CD8-positive, alpha-beta memory T cell (primary cell): ENCODE data around the gene OBSL1. TPM values are rescaled to one million over a fixed set of nuclear protein-coding genes. Genes with fewer than 3 reads are reported as not detected.

ENCODE experiments used
- CTCF ChIA-PET: fragments of 350-600 bp; sonication (Branson Sonifier 250); formaldehyde crosslinking; loops from one replicate; lab custom pipeline; 2021; ENCODE audit warnings: antibody characterized with exemption; lab: Charles Lee
- POLR2A ChIA-PET: fragments of 350-600 bp; sonication (Branson Sonifier 250); formaldehyde crosslinking; loops from one replicate; lab custom pipeline; 2021; ENCODE audit warnings: antibody characterized with exemption; lab: Charles Lee
- DNase-seq, 5 donors: peaks; one replicate each; pipeline versions ENCODE4 v3.0.0 to v3.0.0-alpha.2; 2020 to 2022; ENCODE audit warnings: mixed read lengths in 1 of 5
- H3K27ac ChIP-seq: one replicate; pipeline ENCODE4 v1.7.0; 2013; ENCODE audit warnings: low read depth, mild to moderate bottlenecking, low read length, moderate library complexity
- H3K27me3 ChIP-seq: 2 replicates; pipeline ENCODE4 v1.7.0; 2013; ENCODE audit warnings: low read length, mild to moderate bottlenecking; ENCODE audit not compliant: insufficient read depth, poor library complexity, severe bottlenecking
- H3K36me3 ChIP-seq: 2 replicates; pipeline ENCODE4 v1.7.0; 2013; ENCODE audit warnings: mild to moderate bottlenecking, low read length, moderate library complexity; ENCODE audit not compliant: insufficient read depth
- H3K4me1 ChIP-seq: 2 replicates; pipeline ENCODE4 v1.7.0; 2013; ENCODE audit warnings: mild to moderate bottlenecking, low read length, moderate library complexity; ENCODE audit not compliant: insufficient read depth
- H3K4me3 ChIP-seq: 2 replicates; pipeline ENCODE4 v1.7.0; 2013; ENCODE audit warnings: mild to moderate bottlenecking, low read length
- H3K9me3 ChIP-seq: 2 replicates; pipeline ENCODE4 v1.7.0; 2013; ENCODE audit warnings: mild to moderate bottlenecking, low read length
- H3K27ac Mint-ChIP-seq, 8 donors: one replicate each; pipeline ENCODE4 v1.8.0; 2020 to 2021; ENCODE audit warnings: mixed read lengths in 8 of 8, mild to moderate bottlenecking in 6 of 8, inconsistent platforms in 3 of 8, moderate library complexity in 3 of 8
- H3K27me3 Mint-ChIP-seq, 2 donors: one replicate each; pipeline ENCODE4 v1.8.0; 2020 to 2021; ENCODE audit warnings: mixed read lengths in 2 of 2, mild to moderate bottlenecking in 1 of 2, moderate library complexity in 1 of 2
- H3K36me3 Mint-ChIP-seq, 3 donors: one replicate each; pipeline ENCODE4 v1.8.0; 2020 to 2021; ENCODE audit warnings: mixed read lengths in 3 of 3, inconsistent platforms in 1 of 3, mild to moderate bottlenecking in 1 of 3
- H3K4me1 Mint-ChIP-seq, 3 donors: one replicate each; pipeline ENCODE4 v1.8.0; 2020 to 2021; ENCODE audit warnings: mixed read lengths in 3 of 3, inconsistent platforms in 1 of 3, mild to moderate bottlenecking in 1 of 3
- H3K4me3 Mint-ChIP-seq, 7 donors: one replicate each; pipeline ENCODE4 v1.8.0; 2020 to 2021; ENCODE audit warnings: mixed read lengths in 7 of 7, mild to moderate bottlenecking in 6 of 7, moderate library complexity in 4 of 7, inconsistent platforms in 2 of 7
- H3K9me3 Mint-ChIP-seq, 5 donors: one replicate each; pipeline ENCODE4 v1.8.0; 2020 to 2022; ENCODE audit warnings: mixed read lengths in 5 of 5, mild to moderate bottlenecking in 3 of 5, moderate library complexity in 2 of 5, inconsistent platforms in 1 of 5
- polyA plus RNA-seq: library from polyadenylated mRNA; unstranded; fragments of 300-500 nt; fragmentation: Illumina TruSeq; gene quantifications from one replicate; pipeline ENCODE4 v1.2.3, GENCODE V29; 2021
- total RNA-seq, 2 experiments: library from RNA; stranded (reverse); gene quantifications; one replicate each; pipeline ENCODE4 v1.2.3, GENCODE V29; 2021

The OBSL1 gene
- total and polyA plus RNA-seq, 3 experiments from 2014 or later = 0.48 to 0.69 TPM; not detected in 1

DNA sequence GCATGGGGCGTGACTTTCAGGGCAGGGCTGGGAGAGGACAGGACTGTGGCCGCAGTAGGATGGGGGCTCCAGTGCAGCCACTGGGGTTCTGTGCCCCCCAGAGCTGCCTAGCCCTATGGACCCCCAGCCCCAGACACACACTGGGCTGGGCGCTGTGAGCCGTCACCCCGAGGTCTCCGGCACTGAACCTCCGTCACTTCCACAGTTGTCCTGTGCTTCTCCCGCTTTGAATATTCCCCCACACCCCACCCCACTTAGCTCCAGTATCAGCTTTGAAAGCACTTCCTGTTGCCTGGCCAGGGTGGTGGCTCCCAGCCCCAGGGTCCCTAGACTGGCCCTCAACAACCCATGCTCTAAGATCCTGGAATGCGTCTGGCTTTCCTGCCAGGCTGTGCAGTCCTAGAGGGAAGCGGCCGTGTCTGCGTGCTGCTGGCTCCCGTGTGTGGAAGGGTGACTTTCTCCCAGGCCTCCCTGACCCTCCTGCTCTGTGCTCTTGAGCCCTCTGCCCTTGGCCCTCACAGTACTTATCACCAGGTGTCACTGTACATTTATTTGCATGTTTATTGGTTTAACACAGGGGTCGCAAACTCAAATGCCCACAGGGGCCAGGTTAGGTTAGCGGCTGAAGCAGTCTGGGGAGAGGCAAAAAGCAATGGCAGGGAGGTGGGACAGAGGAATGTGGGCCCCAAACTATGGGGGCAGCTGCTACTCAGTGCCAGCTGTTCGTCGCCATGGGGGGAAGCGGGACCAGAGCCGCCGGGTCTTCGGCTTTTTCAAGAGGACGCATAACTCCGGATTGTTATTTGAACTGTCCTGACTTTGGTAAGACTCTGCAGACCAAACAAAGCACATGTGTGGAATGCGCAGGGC lies 9.9 kb downstream of the OBSL1 start:
- Mint-ChIP-seq H3K27me3 (peaks cover 14 to 56% of the 10 kb centered on the region in 2 donors), H3K27ac (no peak overlapping the region), H3K4me1 (no peaks in the 10 kb centered on the region), H3K36me3 (no peaks in the 10 kb centered on the region), H3K4me3 (no peak overlapping the region), H3K9me3 (peaks cover 0 to 2% (median 0%) of the 10 kb centered on the region in 5 donors)
- Histone ChIP-seq H3K4me1 (no peaks in the 10 kb centered on the region), H3K36me3 (no peaks in the 10 kb centered on the region), H3K4me3 (no peak overlapping the region), H3K9me3 (no peaks in the 10 kb centered on the region), H3K27me3 (no peaks in the 10 kb centered on the region), H3K27ac (no peak overlapping the region)
- CTCF ChIA-PET = interaction anchor here (0.9 to 3.9 kb wide), 7 partner anchors 9 to 81 kb away, joined by 3 to 13 read pairs (median 12); partner anchors contain the start of genes CHPF, OBSL1 and TMEM198
- DNase-seq = peak in 1 of 5 donors; percentile 40
- POLR2A ChIA-PET = no interaction called here

GRCh38 chr2:219560893-219561178 lies 10.5 kb downstream of the OBSL1 start:
- Histone ChIP-seq H3K4me1 (no peaks in the 10 kb centered on the region), H3K27ac (no peak overlapping the region), H3K27me3 (no peaks in the 10 kb centered on the region), H3K4me3 (no peak overlapping the region), H3K36me3 (no peaks in the 10 kb centered on the region), H3K9me3 (no peaks in the 10 kb centered on the region)
- Mint-ChIP-seq H3K4me1 (no peaks in the 10 kb centered on the region), H3K4me3 (no peak overlapping the region), H3K9me3 (peaks cover 0 to 2% (median 0%) of the 10 kb centered on the region in 5 donors), H3K27me3 (peaks cover 13 to 54% of the 10 kb centered on the region in 2 donors), H3K36me3 (no peaks in the 10 kb centered on the region), H3K27ac (no peak overlapping the region)
- DNase-seq = no peak
- ChIA-PET POLR2A (no interaction called here), CTCF (interaction anchor here (0.5 to 3.9 kb wide), 13 partner anchors 10 to 203 kb away, joined by 3 to 13 read pairs (median 6); partner anchors contain the start of genes CHPF, OBSL1, STK11IP and TMEM198)

DNA sequence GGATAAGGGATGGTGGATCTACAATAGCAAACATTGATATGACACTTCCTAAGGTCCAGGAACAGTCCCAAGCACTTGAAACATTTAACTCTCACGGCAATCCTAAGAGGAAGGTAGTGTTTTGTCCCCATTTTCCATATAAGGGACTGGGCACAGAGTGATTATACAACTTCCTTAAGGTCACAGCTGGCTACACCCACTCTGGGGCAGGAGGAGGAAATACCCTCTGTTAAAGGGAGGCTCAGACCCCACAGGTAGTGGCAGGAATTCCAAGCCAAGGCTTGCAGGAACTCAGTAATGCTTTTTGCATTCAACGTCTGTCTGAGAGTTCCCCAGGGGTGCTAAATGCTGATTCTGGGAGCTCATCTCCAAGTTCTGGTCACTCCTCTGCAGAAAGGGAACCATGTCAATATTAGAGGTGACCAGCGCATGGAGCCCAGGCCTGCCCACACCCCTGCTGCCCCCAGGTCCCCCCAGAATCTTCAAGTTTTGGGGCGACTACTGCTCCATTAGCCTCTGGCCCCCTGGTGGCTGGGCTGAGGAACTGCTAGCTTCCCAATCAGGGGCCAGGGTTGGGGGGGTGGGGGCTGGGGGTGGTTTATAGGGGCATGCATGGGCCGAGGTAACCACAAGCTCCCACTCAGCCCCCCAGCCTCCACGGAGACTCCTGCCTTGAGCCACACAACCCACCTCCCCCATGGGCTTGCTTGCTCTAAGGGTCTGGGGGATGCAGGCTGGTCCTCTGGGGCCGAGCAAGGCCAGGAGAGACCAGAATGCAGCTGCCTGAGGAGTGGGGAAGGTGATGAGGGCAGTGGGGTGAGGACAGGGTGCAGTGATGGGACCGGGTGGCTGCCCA lies 11.1 kb downstream of the OBSL1 start:
- H3K9me3 Mint-ChIP-seq = peaks cover 0 to 2% (median 0%) of the 10 kb centered on the region in 5 donors
- H3K4me1 Mint-ChIP-seq = no peaks in the 10 kb centered on the region
- Histone ChIP-seq H3K36me3 (no peaks in the 10 kb centered on the region), H3K27ac (no peak overlapping the region), H3K27me3 (no peaks in the 10 kb centered on the region), H3K9me3 (no peaks in the 10 kb centered on the region), H3K4me3 (no peak overlapping the region), H3K4me1 (no peaks in the 10 kb centered on the region)
- no peak overlapping the region for H3K27ac Mint-ChIP-seq
- peak in 3 of 5 donors; percentile 12 to 46 (median 30) for DNase-seq
- ChIA-PET CTCF (interaction anchor here (0.5 to 3.9 kb wide), 15 partner anchors 9 to 202 kb away, joined by 3 to 13 read pairs (median 5); partner anchors contain the start of genes CHPF, OBSL1, STK11IP and TMEM198), POLR2A (no interaction called here)
- peaks cover 12 to 54% of the 10 kb centered on the region in 2 donors for H3K27me3 Mint-ChIP-seq
- no peaks in the 10 kb centered on the region for H3K36me3 Mint-ChIP-seq
- H3K4me3 Mint-ChIP-seq = no peak overlapping the region

- no peaks in the 10 kb centered on the region for H3K36me3 ChIP-seq
- H3K27ac Mint-ChIP-seq = no peak overlapping the region
- no peak for DNase-seq
- no peaks in the 10 kb centered on the region for H3K9me3 ChIP-seq
- ChIA-PET POLR2A (no interaction called here), CTCF (interaction anchor here (0.8 to 3.9 kb wide), 9 partner anchors 10 to 171 kb away, joined by 3 to 13 read pairs (median 6); partner anchors contain the start of genes CHPF, OBSL1, STK11IP and TMEM198)
- peaks cover 0 to under 1% (median 0%) of the 10 kb centered on the region in 5 donors for H3K9me3 Mint-ChIP-seq
- no peaks in the 10 kb centered on the region for H3K36me3 Mint-ChIP-seq
- H3K27ac ChIP-seq = no peak overlapping the region
- no peaks in the 10 kb centered on the region for H3K4me1 Mint-ChIP-seq
- no peaks in the 10 kb centered on the region for H3K4me1 ChIP-seq
- H3K27me3 ChIP-seq = no peaks in the 10 kb centered on the region
- H3K4me3 ChIP-seq = no peak overlapping the region
- peaks cover 4 to 61% of the 10 kb centered on the region in 2 donors for H3K27me3 Mint-ChIP-seq
- no peak overlapping the region for H3K4me3 Mint-ChIP-seq
These were observed 12.0 kb downstream of the OBSL1 start for GRCh38 chr2:219559156-219559915.

DNA sequence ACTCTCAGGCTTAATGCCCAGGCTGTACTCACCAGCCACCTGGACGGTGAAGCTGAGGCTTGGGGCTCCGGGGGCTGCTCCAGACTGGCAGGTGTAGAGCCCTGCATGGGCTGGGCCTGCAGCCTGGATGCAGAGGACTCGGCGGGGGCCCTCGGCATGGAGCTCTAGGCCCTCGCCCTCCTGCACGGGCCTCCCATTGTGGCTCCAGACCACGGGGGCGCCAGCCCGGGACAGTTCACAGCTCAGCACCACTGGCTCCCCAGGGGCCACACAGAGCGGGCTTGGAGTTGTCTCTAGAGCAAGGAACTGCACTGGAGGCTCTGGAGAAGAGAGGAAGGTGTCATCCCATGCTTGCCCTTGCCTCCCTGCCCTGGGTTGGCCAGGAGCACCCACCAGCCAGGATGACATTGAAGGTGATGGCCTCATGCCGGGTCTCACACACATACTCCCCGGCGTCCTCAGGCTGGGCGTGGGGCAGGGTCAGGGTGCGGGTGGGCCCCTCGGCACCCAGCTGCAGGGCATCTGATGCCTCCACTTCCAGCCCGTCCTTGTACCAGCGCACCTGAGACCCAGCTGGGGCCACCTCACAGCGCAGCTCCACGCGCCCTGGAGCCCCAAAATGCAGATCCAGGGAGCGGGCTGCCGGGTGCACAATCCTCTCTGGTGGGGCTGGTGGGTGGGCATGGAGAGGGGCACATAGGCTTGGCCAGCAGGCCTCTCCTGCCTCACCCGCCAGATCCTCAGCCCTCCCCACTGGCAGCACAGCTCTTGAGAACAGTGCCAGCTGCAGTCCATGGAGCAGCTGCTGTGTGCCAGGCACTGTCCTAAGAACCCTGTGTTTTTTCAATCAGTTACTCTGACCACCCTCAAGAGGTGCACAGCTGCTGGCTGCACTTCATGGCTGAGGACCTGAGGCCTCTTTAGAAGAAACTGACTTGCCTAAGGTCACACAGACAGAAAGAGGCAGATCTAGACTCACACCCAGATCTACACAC lies 13.3 kb downstream of the OBSL1 start:
- peaks cover 3% of the 10 kb centered on the region for H3K4me1 ChIP-seq
- no peak overlapping the region for H3K4me3 ChIP-seq
- no peak for DNase-seq
- ChIA-PET POLR2A (no interaction called here), CTCF (interaction anchor here (0.8 to 1.1 kb wide), 2 partner anchors 17 to 28 kb away, joined by 3 to 4 read pairs; no protein-coding TSS in a partner anchor)
- no peaks in the 10 kb centered on the region for H3K36me3 ChIP-seq
- no peak overlapping the region for H3K4me3 Mint-ChIP-seq
- no peaks in the 10 kb centered on the region for H3K9me3 Mint-ChIP-seq
- H3K4me1 Mint-ChIP-seq = peaks cover 0 to 5% (median 4%) of the 10 kb centered on the region in 3 donors
- peaks cover 11% of the 10 kb centered on the region for H3K27me3 ChIP-seq
- no peak overlapping the region for H3K27ac Mint-ChIP-seq
- H3K27ac ChIP-seq = no peak overlapping the region
- peaks cover 13 to 65% of the 10 kb centered on the region in 2 donors for H3K27me3 Mint-ChIP-seq
- no peaks in the 10 kb centered on the region for H3K36me3 Mint-ChIP-seq
- H3K9me3 ChIP-seq = no peaks in the 10 kb centered on the region

DNA sequence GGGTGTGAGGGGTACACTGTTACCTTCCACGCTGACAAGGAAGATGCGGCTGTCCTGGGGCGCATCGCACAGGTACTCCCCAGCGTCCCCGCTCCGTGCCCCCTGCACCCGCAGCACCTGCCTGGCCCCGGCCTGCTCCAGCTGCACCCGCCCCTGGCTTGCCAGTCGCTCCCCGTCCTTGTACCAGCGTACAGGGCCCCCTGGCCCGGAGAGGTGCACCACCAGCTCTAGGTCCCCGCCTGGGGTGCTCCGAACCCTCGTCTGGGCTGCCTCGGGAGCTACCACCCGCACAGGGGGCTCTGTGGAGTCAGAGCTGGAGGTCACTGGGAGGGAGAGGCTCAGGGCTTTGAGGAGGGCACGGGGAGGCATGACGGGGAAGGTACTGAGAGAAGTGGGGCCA lies 14.0 kb downstream of the OBSL1 start:
- DNase-seq = no peak
- POLR2A ChIA-PET = no interaction called here
- H3K36me3 Mint-ChIP-seq = no peaks in the 10 kb centered on the region

More for the DNA sequence above, 14.0 kb downstream of the OBSL1 start:
- H3K4me3 Mint-ChIP-seq = no peak overlapping the region
- peaks cover 7% of the 10 kb centered on the region for H3K4me1 ChIP-seq
- no peak overlapping the region for H3K4me3 ChIP-seq
- peaks cover 15 to 60% of the 10 kb centered on the region in 2 donors for H3K27me3 Mint-ChIP-seq
- no peaks in the 10 kb centered on the region for H3K36me3 ChIP-seq
- H3K9me3 ChIP-seq = no peaks in the 10 kb centered on the region
- CTCF ChIA-PET = interaction anchor here (1.1 kb wide), 1 partner anchor 27 kb away, joined by 4 read pairs; no protein-coding TSS in a partner anchor
- no peak overlapping the region for H3K27ac Mint-ChIP-seq
- no peaks in the 10 kb centered on the region for H3K9me3 Mint-ChIP-seq
- no peak overlapping the region for H3K27ac ChIP-seq
- peaks cover 0 to 6% (median 4%) of the 10 kb centered on the region in 3 donors for H3K4me1 Mint-ChIP-seq
- H3K27me3 ChIP-seq = peaks cover 15% of the 10 kb centered on the region
